Right ventricle myocardium superior (tissue), 1 donor: ENCODE measurements around the gene RING1. TPM values are rescaled to one million over a fixed set of nuclear protein-coding genes. Genes with fewer than 3 reads are reported as not detected.

ENCODE experiments used
- ATAC-seq: fragments of 200-7000 bp; cut with Tn5 transposase; one replicate; pipeline ENCODE4 v1.9.1; 2020; ENCODE audit warnings: mild to moderate bottlenecking; ENCODE audit not compliant: poor library complexity
- DNase-seq: peaks from one replicate; pipeline ENCODE4 v3.0.0-alpha.2; 2020
- intact Hi-C: fragments of 100-400 bp; cut with DNase I; formaldehyde crosslinking; loops from one replicate; pipeline ENCODE4 v1.11.2; 2022
- total RNA-seq: library from RNA; stranded (reverse); fragmentation: NEBNext Ultra II Directional; extraction: Animal tissue kit (Norgen Biotek cat#: 25700); gene quantifications from one replicate; pipeline ENCODE4 v1.2.1, GENCODE V29; 2021
- donor health status: DM: no; HTN: yes; CAD: no; lungs with severe emphysema.

Gene RING1
- total RNA-seq, 1 donor from 2014 or later: 26.4 TPM

DNA sequence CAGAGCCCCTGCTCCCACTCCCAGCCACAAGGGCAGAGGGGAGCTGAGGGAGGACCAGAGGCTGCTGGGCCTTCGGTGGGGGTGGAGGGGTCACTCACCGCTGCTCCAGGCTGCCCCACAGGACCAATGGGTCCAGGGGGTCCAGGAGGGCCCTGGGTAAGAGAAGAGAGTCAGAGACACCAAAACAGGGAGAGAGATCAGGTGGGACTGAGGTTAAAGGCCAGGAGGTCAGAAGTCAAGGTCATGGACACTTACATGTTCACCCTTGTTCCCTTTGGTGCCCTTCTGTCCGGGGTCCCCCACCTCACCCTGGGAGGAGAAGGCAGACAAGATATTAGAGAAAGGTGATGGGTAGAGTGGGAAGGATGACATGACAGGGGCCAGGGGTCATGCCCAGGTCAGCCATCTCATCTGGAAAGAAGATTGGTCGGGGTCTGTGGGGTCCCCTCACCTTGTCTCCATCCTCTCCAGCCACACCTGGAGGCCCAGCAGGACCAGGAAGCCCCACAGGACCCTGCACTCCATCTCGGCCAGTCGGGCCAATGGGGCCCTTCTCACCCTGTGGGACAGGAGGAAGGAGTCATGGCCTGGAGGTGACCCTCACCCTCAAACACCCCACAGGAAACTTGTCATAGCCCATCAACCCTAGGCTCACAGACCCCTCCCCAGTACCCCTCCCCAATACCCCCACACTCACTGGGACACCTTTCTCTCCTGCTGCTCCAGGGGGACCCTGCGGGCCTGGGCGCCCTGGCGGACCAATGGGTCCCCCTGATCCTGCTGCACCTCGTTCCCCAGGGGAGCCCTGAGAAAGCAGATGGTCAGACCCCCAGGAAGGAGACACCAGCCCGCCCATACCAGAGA lies 37.1 kb upstream of the RING1 start:
- intact Hi-C loops: no loop called here
- ATAC-seq: no peak
- DNase-seq: no peak

- intact Hi-C loops: no loop called here
- DNase-seq: no peak
- no peak for ATAC-seq
Observed at GRCh38 chr6:33171880-33172687, 36.2 kb upstream of the RING1 start.

GRCh38 chr6:33172688-33173534 lies 35.4 kb upstream of the RING1 start:
- DNase-seq (no peak), ATAC-seq (peak; percentile 42)

GRCh38 chr6:33173535-33174180 lies 34.6 kb upstream of the RING1 start:
- ATAC-seq (no peak), DNase-seq (no peak)
- intact Hi-C loops: no loop called here

More at GRCh38 chr6:33172688-33173534, 35.4 kb upstream of the RING1 start:
- intact Hi-C loops: no loop called here

DNA sequence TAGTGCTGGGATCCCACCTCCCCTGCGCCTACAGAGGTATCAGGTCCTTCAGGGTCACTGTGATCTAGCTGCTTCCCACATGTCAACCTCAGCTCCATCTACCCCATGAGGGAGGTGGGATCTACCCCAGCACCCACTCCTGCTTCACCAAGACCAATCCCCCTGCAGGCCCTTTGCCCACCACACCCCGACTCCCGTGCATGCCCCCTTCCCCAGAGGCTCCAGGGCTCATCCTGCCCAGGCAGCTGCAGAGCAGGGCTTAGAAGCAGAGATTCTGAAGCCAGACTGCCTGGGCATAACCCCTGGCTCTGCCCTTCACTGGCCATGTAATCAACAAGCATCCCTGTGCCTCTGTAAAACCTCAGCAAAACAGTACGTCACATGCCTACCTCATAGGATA lies 33.5 kb upstream of the RING1 start:
- ATAC-seq (no peak), DNase-seq (no peak)
- intact Hi-C loops: no loop called here

- intact Hi-C loops: no loop called here
- ATAC-seq (no peak), DNase-seq (no peak)
Observed at GRCh38 chr6:33175436-33176069, 32.7 kb upstream of the RING1 start.

DNA sequence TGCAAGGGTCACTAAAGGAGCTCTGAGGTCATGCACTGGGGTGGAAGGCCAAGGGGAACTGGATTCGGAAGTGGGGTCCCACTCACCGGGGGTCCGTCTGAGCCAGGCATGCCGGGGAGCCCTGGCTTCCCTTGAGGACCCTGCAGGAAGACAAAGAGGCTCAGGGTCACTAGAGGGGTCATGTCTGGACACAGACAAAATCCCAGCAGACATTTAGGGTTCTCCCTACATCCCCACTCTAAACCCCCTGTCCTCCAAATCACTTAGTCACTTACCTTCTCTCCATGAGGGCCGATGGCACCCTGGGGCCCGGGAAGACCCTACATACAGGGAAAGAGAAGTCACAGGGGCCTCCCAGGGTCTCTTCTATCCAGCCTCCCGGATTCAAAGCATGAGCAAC lies 31.4 kb upstream of the RING1 start:
- no peak for ATAC-seq
- DNase-seq: no peak
- intact Hi-C loops: no loop called here

- DNase-seq: no peak
- intact Hi-C loops: no loop called here
Observed at GRCh38 chr6:33177552-33178446, 30.5 kb upstream of the RING1 start.

GRCh38 chr6:33178755-33179475 lies 29.4 kb upstream of the RING1 start:
- no peak for DNase-seq
- no peak for ATAC-seq
- intact Hi-C loops: no loop called here

More at GRCh38 chr6:33177552-33178446, 30.5 kb upstream of the RING1 start:
- no peak for ATAC-seq

- intact Hi-C loops: no loop called here
- DNase-seq (no peak), ATAC-seq (no peak)
Observed at GRCh38 chr6:33181141-33181540, 27.2 kb upstream of the RING1 start.

GRCh38 chr6:33183071-33183683 lies 25.1 kb upstream of the RING1 start:
- DNase-seq (no peak), ATAC-seq (no peak)
- intact Hi-C loops: no loop called here

- no peak for DNase-seq
- ATAC-seq: no peak
- intact Hi-C loops: no loop called here
Observed at GRCh38 chr6:33185190-33185589, 23.1 kb upstream of the RING1 start.

DNA sequence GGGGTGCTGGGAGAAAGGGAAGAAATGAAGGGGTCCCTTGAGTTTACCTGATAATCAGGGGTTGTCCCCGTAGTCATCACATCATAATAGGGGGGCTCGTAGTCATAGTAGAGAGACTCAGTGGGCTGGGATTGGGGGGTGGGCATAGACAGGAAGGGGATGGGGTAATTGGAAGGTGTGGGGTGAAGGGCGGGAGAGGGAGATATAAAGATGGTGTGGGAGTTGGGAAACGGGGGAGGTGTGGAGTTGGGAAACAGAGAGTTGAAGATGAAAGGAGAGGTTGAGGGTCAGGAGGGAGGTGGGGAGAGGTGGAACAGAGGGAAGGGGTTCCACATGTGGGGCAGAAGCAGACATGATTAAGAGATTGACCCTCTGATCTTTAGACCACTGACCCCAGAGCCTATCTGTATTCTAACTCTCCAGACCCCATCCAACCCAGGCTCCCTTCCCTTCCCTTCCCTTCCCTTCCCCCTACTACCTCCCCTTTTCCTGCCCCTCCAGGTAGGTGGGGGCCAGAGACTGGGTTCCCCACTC lies 22.6 kb upstream of the RING1 start:
- intact Hi-C loops: no loop called here
- ATAC-seq (no peak), DNase-seq (no peak)

GRCh38 chr6:33187809-33188208 lies 20.5 kb upstream of the RING1 start:
- DNase-seq: no peak
- intact Hi-C loops: no loop called here
- no peak for ATAC-seq

DNA sequence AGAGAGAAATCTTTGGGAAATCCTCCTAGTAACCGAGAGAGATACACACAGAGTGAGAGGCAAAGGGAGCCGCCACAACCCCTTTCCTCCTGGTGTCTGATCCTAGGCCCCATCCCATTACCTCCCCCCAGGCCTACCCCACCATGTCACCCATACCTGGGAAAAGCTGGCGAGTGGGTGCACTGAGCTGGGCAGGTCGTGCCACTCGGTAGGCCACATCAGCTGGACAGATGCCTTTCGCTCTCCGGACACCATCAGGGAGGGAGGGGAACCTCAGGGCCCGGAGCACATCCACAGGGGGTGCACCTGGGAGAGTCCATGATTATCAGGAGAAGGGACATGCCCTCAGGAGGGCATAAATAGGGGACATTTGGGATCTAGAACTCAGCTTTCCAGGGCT lies 19.1 kb upstream of the RING1 start:
- ATAC-seq (no peak), DNase-seq (no peak)
- intact Hi-C loops: no loop called here
